ENCODE results near the gene STAT4. TPM values are rescaled to one million over a fixed set of nuclear protein-coding genes. Genes with fewer than 3 reads are reported as not detected.

STAT4 gene
- total RNA-seq, 2 experiments from 2014 or later: 70.8 to 72.2 TPM

DNA sequence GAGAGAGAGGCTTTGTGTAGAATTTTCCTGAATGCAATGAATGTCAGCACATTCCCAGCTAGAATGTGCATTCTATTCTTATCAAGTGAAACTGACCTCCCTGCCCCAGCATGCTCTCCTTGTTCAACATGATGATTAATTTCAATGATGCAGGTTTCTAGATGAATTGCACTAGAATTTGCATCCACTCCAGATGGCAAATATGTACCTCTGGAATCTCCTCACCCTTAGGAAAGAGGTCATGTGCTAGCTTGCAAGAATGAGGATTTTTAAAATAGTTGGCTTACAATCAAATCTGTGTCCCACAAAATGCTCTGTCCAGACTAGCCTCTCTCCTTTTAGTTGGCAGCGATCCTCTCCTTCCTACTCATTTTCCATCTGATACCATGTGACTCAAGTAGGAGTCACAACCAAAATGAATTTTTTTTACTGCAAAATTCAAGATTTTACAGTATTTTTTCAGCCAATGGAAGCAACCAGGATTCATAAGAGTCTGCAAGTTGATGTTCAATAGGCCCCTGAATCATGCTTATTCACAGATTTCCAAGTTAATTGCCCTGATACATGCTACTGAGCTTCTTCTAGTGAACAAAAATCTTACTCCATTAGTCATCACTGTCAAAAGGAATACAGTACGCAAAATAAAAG, 21.0 kb upstream of the STAT4 start:
- Mint-ChIP-seq H3K27ac (peak overlapping the region; percentile 52), H3K4me3 (no peak overlapping the region), H3K27me3 (no peaks in the 10 kb centered on the region), H3K4me1 (ENCODE audit: low read depth) (peaks cover 70% of the 10 kb centered on the region), H3K36me3 (ENCODE audit: low read depth) (no peaks in the 10 kb centered on the region), H3K9me3 (no peaks in the 10 kb centered on the region)
- intact Hi-C loops (cut with micrococcal nuclease): no loop called here
- POLR2A ChIA-PET: interaction anchor here (1.1 to 1.6 kb wide), 4 partner anchors 22 to 386 kb away, joined by 3 to 5 read pairs (median 4); no protein-coding TSS in a partner anchor
- ATAC-seq (peak; percentile 22), DNase-seq (no peak)
- TF ChIP-seq, protein P1, sequence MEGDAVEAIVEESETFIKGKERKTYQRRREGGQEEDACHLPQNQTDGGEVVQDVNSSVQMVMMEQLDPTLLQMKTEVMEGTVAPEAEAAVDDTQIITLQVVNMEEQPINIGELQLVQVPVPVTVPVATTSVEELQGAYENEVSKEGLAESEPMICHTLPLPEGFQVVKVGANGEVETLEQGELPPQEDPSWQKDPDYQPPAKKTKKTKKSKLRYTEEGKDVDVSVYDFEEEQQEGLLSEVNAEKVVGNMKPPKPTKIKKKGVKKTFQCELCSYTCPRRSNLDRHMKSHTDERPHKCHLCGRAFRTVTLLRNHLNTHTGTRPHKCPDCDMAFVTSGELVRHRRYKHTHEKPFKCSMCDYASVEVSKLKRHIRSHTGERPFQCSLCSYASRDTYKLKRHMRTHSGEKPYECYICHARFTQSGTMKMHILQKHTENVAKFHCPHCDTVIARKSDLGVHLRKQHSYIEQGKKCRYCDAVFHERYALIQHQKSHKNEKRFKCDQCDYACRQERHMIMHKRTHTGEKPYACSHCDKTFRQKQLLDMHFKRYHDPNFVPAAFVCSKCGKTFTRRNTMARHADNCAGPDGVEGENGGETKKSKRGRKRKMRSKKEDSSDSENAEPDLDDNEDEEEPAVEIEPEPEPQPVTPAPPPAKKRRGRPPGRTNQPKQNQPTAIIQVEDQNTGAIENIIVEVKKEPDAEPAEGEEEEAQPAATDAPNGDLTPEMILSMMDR (IDR thresholded peaks at IDR 0.05): no peak
- CTCF ChIA-PET: interaction anchor here (0.6 to 5.9 kb wide), 9 partner anchors 10 to 121 kb away, joined by 3 to 30 read pairs (median 5); no protein-coding TSS in a partner anchor

- H3K27me3 Mint-ChIP-seq: no peaks in the 10 kb centered on the region
- peak overlapping the region; percentile 40 for H3K27ac Mint-ChIP-seq
These were observed 20.5 kb upstream of the STAT4 start for GRCh38 chr2:191171286-191171685.

GRCh38 chr2:191170773-191171172, 20.0 kb upstream of the STAT4 start:
- H3K27ac Mint-ChIP-seq: peak overlapping the region; percentile 40
- ChIA-PET CTCF (interaction anchor here (0.7 to 17.8 kb wide), 13 partner anchors 12 to 825 kb away, joined by 3 to 643 read pairs (median 6); no protein-coding TSS in a partner anchor), POLR2A (interaction anchor here (0.7 to 1.6 kb wide), 4 partner anchors 10 to 328 kb away, joined by 3 to 4 read pairs (median 4); no protein-coding TSS in a partner anchor)
- DNase-seq (no peak), ATAC-seq (peak; percentile 61)
- peaks cover 59% of the 10 kb centered on the region for H3K4me1 Mint-ChIP-seq (ENCODE audit: low read depth)
- no peak overlapping the region for H3K4me3 Mint-ChIP-seq
- TF ChIP-seq, protein P1 (IDR thresholded peaks at IDR 0.05): no peak
- H3K9me3 Mint-ChIP-seq: no peaks in the 10 kb centered on the region
- intact Hi-C loops (cut with micrococcal nuclease): no loop called here
- H3K27me3 Mint-ChIP-seq: no peaks in the 10 kb centered on the region
- H3K36me3 Mint-ChIP-seq (ENCODE audit: low read depth): no peaks in the 10 kb centered on the region

More at GRCh38 chr2:191171286-191171685, 20.5 kb upstream of the STAT4 start:
- ChIA-PET CTCF (interaction anchor here (0.7 to 5.9 kb wide), 11 partner anchors 12 to 824 kb away, joined by 3 to 30 read pairs (median 5); no protein-coding TSS in a partner anchor), POLR2A (interaction anchor here (1.0 to 1.6 kb wide), 3 partner anchors 9 to 62 kb away, joined by 4 read pairs; no protein-coding TSS in a partner anchor)
- no peak for ATAC-seq
- no peak for DNase-seq
- Mint-ChIP-seq H3K36me3 (ENCODE audit: low read depth) (no peaks in the 10 kb centered on the region), H3K9me3 (no peaks in the 10 kb centered on the region), H3K4me3 (no peak overlapping the region), H3K4me1 (ENCODE audit: low read depth) (peaks cover 64% of the 10 kb centered on the region)
- TF ChIP-seq, protein P1 (IDR thresholded peaks at IDR 0.05): no peak
- intact Hi-C loops (cut with micrococcal nuclease): no loop called here

- H3K4me3 Mint-ChIP-seq: no peak overlapping the region
- no peaks in the 10 kb centered on the region for H3K27me3 Mint-ChIP-seq
- no peak overlapping the region for H3K27ac Mint-ChIP-seq
- ATAC-seq (no peak), DNase-seq (no peak)
- CTCF ChIA-PET: interaction anchor here (0.8 to 17.8 kb wide), 8 partner anchors 15 to 351 kb away, joined by 3 to 643 read pairs (median 4); no protein-coding TSS in a partner anchor
- intact Hi-C loops (cut with micrococcal nuclease): no loop called here
- POLR2A ChIA-PET: interaction anchor here (0.7 to 1.6 kb wide), 3 partner anchors 11 to 329 kb away, joined by 3 to 4 read pairs (median 4); no protein-coding TSS in a partner anchor
- no peaks in the 10 kb centered on the region for H3K36me3 Mint-ChIP-seq (ENCODE audit: low read depth)
- H3K9me3 Mint-ChIP-seq: no peaks in the 10 kb centered on the region
- peaks cover 60% of the 10 kb centered on the region for H3K4me1 Mint-ChIP-seq (ENCODE audit: low read depth)
- TF ChIP-seq, protein P1 (IDR thresholded peaks at IDR 0.05): no peak
These were observed 19.5 kb upstream of the STAT4 start for GRCh38 chr2:191170301-191170636.

All from activated CD8-positive, alpha-beta T cell treated with anti-CD3 and anti-CD28 coated beads for 36 hours (primary cell).